HL-60 (cell line): ENCODE measurements around the gene TFAP2E.

Experiments used
- CTCF ChIP-seq: IDR thresholded peaks from one replicate; pipeline ENCODE4 v1.5.1; 2011; ENCODE audit warnings: low read length, control low read depth, inconsistent platforms; ENCODE audit not compliant: insufficient read depth
- POLR2AphosphoS5 ChIP-seq: IDR thresholded peaks from 2 replicates; pipeline ENCODE4 v1.6.1; 2012; ENCODE audit warnings: low read depth

GRCh38 chr1:35574655-35575415, 1.7 kb downstream of the TFAP2E start:
- TF ChIP-seq CTCF (no peak), POLR2AphosphoS5 (no peak)
